GM19193 (cell line): ENCODE measurements around the gene RBM3.

Source experiments
- POLR2A ChIP-seq: IDR thresholded peaks from 4 replicates; pipeline ENCODE4 v1.6.1; 2011; ENCODE audit not compliant: insufficient read depth, insufficient read length; ENCODE audit errors: extremely low read depth

Gene RBM3

GRCh38 chrX:48573690-48574269 is 504 bp upstream of the RBM3 start:
- no peak for TF ChIP-seq POLR2A

GRCh38 chrX:48575642-48576041 is 1.4 kb downstream of the RBM3 start:
- TF ChIP-seq POLR2A = no peak

DNA sequence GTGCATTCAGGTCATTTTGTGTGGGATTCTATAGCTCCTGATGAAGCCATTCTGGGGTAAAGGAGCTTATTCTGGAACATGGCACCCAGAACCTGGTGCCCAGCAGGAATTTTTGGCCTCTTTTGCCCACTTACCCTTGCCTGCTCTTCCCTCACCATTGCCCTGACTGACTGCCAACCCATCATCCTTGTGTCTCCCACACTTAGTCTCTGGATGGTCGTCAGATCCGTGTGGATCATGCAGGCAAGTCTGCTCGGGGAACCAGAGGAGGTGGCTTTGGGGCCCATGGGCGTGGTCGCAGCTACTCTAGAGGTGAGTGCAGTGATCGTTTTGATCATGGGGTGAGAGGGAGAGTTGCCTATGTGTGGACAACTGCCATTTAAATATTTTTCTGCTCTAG is 1.8 kb downstream of the RBM3 start:
- TF ChIP-seq POLR2A = no peak

DNA sequence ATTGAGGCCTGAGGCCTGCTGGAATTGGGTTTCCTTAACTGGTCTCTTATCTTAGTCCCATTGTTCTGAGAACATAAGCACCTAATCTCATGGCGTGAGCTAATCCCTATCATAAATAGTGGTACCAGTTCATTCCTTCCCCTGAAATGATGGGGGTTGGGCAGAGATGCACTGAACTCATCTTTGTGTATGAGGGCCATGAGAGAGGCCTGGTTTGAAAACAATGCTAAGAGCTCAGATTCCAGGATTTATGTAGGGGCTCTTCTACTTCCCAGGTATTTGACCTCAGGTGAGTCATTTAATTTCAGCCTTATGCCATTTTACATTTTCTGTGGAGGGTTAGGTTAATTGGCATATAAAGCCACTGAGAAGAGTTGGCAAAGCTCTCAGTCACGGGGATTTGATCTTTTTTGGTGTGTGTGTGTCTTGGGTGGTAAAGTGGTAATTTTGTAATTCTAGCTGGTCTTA is 4.4 kb downstream of the RBM3 start:
- no peak for TF ChIP-seq POLR2A

GRCh38 chrX:48579259-48579658 is 5.0 kb downstream of the RBM3 start:
- peak; percentile 46 for TF ChIP-seq POLR2A

GRCh38 chrX:48580662-48581061 is 6.4 kb downstream of the RBM3 start:
- no peak for TF ChIP-seq POLR2A

- no peak for TF ChIP-seq POLR2A
Observed at GRCh38 chrX:48584698-48585097, 10.4 kb downstream of the RBM3 start.

DNA sequence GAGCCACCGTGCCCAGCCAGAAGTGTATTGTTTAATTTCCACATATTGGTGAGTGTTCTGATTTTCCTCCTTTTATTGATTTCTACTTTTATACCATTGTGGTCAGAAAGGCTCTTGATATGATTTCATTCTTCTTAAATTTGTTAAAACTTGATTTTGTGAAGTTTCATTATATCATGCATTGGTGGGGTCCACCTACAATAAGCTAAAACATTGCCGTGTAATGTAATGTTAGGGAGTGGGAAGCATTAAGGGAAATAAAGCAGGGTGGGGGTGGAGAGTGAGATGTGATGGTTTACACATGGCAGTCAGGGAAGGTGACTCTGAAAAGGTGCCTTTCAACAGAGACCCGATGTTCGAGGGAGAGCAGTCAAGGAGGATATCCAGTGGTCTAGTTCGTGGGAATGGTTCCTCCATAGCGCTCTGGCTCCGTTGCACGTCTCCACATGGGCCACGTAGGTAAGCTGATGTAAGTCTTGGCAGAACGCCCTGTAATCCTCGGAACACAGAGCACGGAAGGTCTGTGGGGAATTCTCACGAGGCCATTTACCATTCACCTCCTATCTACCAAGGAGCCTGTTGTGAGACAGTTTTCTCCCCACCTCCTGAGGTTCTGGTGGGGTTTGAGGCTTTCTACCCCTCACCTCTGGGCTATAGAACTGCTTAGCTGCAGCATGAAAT is 15.3 kb downstream of the RBM3 start:
- no peak for TF ChIP-seq POLR2A

DNA sequence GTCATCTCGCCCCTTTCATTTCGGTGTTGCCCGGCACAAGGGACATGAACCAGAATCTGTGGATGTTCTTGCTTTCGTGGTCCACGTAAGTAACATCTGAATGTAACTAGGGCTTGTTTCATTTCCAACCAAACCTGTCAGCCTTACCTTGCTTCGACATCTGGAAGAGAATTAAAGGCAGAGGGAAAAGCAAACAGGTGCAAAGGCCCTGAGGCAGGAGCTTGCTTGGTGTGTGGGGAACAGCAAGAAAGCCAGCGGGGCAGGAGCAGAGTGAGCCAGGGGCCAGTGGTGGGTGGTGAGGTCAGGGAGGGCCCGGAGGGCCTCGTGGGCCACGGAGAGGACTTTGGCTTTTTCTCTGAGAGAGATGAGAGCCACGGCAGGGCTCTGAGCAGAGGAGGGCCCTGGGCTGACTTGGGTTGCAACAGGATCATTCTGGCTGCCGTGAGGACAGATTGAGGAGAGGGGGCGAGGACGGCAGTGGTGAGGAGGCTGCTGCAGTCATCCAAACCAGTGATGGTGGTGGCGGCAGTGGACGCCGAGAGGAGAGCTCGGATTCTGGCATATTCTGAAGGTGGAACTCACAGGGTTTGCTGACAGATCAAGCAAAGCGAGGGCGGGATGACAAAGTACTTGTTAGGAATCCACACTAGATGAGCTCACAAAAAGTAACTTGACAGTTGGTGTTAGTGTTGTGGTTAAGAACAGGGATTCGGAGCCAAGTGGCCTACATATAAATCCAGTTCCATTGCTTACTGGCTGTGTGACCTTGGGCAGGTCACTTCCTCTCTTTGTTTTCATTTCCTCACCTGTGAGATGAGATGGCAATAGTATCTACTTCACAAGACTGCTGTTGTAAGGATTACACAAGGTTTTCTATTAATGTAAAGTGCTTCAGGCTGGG is 16.2 kb downstream of the RBM3 start:
- no peak for TF ChIP-seq POLR2A

DNA sequence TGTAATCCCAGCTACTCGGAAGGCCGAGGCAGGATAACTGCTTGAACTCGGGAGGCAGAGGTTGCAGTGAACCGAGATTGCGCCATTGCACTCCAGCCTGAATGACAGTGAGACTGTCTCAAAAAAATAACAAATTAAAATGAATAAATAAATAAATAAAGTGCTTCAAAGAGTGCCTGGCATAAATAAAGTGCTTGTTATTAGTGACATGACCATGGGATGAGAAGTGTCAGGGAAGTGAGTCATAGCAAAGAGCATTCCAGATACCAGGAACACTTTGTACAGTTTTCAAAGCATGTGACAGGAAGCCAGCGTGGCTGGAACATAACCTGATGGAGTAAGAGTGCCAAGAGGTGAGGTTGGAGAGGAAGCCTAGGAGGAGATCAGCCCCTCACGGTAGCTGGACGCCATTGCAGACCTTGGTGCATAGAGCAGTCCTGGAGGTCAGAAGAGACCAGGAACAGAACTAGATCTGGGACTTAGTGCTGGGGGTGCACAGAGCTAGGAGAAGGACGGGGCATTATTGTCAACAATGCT is 17.0 kb downstream of the RBM3 start:
- TF ChIP-seq POLR2A = no peak

- TF ChIP-seq POLR2A = no peak
Observed at GRCh38 chrX:48592971-48593370, 18.7 kb downstream of the RBM3 start.

DNA sequence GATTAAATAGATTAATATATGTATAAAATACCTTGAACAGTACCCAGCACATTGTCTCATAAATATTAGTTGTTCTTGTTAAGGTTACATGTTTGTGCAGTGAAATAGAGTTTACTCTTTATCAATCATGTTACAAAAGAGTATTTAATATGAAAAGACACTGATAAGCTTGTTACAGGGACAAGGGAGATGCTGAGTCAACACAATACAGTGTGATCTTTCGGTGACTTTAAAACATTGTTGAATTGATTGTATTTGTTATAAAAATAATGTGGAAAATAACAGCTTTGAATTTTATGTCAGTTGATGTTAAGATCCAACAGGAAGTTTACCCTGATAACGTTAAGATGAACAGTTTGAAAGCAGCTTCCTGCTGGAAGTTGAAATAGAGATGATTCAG is 21.6 kb downstream of the RBM3 start:
- TF ChIP-seq POLR2A = no peak

GRCh38 chrX:48597353-48598264 is 23.3 kb downstream of the RBM3 start, which contains the start of gene WDR13:
Gene WDR13 (plus strand): TSS chrX:48597492. CDS start chrX:48597997, 505 bp downstream.
- TF ChIP-seq POLR2A = peak; percentile 69

DNA sequence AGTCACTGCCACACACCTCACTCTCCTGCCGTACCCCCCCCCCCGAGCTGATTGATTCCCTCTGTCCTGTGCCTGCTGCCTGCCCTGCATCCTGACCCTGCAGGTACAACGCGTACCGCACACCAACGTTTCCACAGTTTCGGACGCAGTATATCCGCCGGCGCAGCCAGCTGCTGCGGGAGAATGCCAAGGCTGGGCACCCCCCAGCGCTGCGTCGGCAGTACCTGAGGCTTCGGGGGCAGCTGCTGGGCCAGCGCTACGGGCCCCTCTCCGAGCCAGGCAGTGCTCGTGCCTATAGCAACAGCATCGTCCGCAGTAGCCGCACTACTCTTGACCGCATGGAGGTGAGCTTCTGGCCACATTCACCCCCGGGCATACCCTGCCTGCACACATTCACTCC is 24.3 kb downstream of the RBM3 start:
- no peak for TF ChIP-seq POLR2A
